Measurements from ENCODE around the gene STARD10. TPM values are rescaled to one million over a fixed set of nuclear protein-coding genes. Genes with fewer than 3 reads are reported as not detected.

Gene STARD10
- total RNA-seq, 2 experiments from 2014 or later = 10.4 to 12.9 TPM

DNA sequence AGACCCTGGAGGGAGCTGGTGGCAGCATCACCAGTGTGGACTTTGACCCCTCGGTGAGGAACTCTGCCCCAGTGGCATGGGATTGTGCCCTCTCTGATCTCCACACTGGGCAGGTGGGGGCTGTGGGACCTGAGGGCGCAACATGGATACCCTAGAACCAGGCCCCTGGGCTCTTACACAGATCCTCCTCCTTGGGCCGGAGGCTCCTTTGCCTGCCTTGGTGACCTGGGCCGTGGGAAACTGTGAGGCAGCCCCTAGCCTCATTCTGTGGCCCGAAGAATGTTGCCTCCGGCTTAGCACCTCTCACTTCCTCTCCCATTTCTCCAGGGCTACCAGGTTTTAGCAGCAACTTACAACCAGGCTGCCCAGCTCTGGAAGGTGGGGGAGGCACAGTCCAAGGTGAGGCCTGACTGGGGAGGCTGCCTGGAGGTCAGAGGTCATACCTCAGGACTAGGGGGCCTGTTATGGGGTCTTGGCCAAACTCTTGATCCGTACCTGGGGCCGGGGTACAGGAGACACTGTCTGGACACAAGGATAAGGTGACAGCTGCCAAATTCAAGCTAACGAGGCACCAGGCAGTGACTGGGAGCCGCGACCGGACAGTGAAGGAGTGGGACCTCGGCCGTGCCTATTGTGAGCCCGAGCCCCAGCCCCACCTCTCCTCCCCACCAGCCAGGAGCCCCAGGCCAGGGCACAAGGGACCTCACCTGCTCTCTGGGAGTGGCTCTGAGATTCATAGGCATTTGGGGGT is 32.5 kb upstream of the STARD10 start:
- no peak for DNase-seq (ENCODE audit: low spot score)
- ChIA-PET POLR2A (no interaction called here), CTCF (ENCODE audit: unreplicated experiment) (no interaction called here)
- Histone ChIP-seq H3K4me2 (ENCODE audit: low read length) (no peak overlapping the region), H3K36me3 (ENCODE audit: insufficient read depth, low read length) (peaks cover 91% of the 10 kb centered on the region), H3K27ac (ENCODE audit: low read depth, low read length, poor library complexity, severe bottlenecking) (no peak overlapping the region), H4K20me1 (ENCODE audit: insufficient read depth, low read length) (no peaks in the 10 kb centered on the region), H3K9me3 (ENCODE audit: low read length) (no peaks in the 10 kb centered on the region), H2AFZ (ENCODE audit: low read length) (no peak overlapping the region), H3K79me2 (ENCODE audit: insufficient read depth, low read depth, low read length) (no peaks in the 10 kb centered on the region), H3K9me2 (ENCODE audit: insufficient read depth, low read length) (no peaks in the 10 kb centered on the region), H3K4me3 (ENCODE audit: low read depth, low read length, poor library complexity, severe bottlenecking) (no peak overlapping the region), H3K4me1 (ENCODE audit: insufficient read depth, low read length, poor library complexity, severe bottlenecking) (peaks cover 22% of the 10 kb centered on the region)
- intact Hi-C loops (cut with micrococcal nuclease; ENCODE audit: unreplicated experiment) = no loop called here
- TF ChIP-seq, protein P1, sequence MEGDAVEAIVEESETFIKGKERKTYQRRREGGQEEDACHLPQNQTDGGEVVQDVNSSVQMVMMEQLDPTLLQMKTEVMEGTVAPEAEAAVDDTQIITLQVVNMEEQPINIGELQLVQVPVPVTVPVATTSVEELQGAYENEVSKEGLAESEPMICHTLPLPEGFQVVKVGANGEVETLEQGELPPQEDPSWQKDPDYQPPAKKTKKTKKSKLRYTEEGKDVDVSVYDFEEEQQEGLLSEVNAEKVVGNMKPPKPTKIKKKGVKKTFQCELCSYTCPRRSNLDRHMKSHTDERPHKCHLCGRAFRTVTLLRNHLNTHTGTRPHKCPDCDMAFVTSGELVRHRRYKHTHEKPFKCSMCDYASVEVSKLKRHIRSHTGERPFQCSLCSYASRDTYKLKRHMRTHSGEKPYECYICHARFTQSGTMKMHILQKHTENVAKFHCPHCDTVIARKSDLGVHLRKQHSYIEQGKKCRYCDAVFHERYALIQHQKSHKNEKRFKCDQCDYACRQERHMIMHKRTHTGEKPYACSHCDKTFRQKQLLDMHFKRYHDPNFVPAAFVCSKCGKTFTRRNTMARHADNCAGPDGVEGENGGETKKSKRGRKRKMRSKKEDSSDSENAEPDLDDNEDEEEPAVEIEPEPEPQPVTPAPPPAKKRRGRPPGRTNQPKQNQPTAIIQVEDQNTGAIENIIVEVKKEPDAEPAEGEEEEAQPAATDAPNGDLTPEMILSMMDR (conservative IDR thresholded peaks at IDR 0.05; ENCODE audit: low read length) = no peak
- no peak for TF ChIP-seq EZH2phosphoT487 (IDR thresholded peaks at IDR 0.05; ENCODE audit: borderline replicate concordance, low read depth, low read length)
- BruUV-seq (replicated peaks) = no TSS peak

DNA sequence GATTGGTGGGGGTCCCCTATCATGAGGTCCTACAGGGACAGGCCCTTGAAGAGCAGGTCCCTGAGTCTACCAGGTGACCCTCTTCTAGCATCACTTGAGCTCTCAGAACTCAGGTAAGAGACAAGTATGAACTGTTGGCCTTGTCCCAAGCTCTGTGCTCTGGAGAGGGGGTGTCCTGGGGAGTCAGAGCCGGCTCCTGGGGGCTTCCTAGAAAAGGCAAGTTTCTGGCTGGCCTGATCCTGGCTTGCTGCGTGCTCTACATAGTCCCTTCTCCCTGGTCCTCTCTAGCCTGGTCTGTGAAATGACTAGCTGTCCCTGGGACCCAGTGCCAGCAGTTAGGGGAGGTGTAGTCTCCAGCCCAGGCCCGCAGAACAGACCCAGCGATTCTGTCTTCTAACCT is 31.8 kb upstream of the STARD10 start:
- no peaks in the 10 kb centered on the region for H3K9me3 ChIP-seq (ENCODE audit: low read length)
- CTCF ChIA-PET (ENCODE audit: unreplicated experiment) = no interaction called here
- BruUV-seq (replicated peaks) = no TSS peak
- no peak overlapping the region for H3K4me2 ChIP-seq (ENCODE audit: low read length)
- no peak overlapping the region for H2AFZ ChIP-seq (ENCODE audit: low read length)
- POLR2A ChIA-PET = no interaction called here
- intact Hi-C loops (cut with micrococcal nuclease; ENCODE audit: unreplicated experiment) = no loop called here
- H3K27ac ChIP-seq (ENCODE audit: low read depth, low read length, poor library complexity, severe bottlenecking) = no peak overlapping the region
- no peak overlapping the region for H3K4me3 ChIP-seq (ENCODE audit: low read depth, low read length, poor library complexity, severe bottlenecking)
- H3K79me2 ChIP-seq (ENCODE audit: insufficient read depth, low read depth, low read length) = no peaks in the 10 kb centered on the region
- H3K36me3 ChIP-seq (ENCODE audit: insufficient read depth, low read length) = peaks cover 91% of the 10 kb centered on the region
- H4K20me1 ChIP-seq (ENCODE audit: insufficient read depth, low read length) = no peaks in the 10 kb centered on the region
- H3K4me1 ChIP-seq (ENCODE audit: insufficient read depth, low read length, poor library complexity, severe bottlenecking) = peaks cover 22% of the 10 kb centered on the region
- H3K9me2 ChIP-seq (ENCODE audit: insufficient read depth, low read length) = no peaks in the 10 kb centered on the region
- no peak for TF ChIP-seq EZH2phosphoT487 (IDR thresholded peaks at IDR 0.05; ENCODE audit: borderline replicate concordance, low read depth, low read length)
- TF ChIP-seq, protein P1 (conservative IDR thresholded peaks at IDR 0.05; ENCODE audit: low read length) = no peak
- no peak for DNase-seq (ENCODE audit: low spot score)

DNA sequence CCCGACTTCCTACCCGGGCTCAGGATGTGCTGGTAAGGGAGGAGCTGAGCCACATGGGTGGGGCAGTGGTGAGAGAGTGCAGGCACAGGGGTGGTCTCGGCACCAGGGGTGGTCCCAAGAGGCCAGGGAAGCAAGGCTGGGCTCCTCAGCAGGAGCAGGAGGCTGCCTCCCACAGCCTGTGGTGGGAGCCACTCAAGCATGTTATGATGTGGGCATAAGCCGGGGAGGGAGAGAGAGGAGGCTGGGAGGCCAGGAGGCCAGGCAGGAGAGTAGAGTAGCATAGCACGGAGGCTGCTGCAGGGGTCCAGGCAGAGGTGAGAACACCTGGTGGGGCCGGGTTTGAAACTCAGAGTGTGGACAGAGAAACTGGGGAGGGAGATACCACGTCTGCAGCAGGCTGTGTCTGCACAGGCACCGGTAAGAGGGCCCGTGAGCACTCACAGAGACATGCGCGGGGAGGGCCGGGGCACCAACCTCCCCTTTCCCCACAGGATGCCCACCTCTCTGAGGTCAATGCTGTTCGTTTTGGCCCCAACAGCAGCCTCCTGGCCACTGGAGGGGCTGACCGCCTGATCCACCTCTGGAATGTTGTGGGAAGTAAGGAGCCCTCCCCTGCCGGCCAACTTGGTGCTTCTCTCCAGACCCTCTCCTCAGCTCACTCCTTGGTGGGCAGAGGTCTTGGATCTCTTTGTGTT is 31.1 kb upstream of the STARD10 start:
- POLR2A ChIA-PET = no interaction called here
- TF ChIP-seq EZH2phosphoT487 (IDR thresholded peaks at IDR 0.05; ENCODE audit: borderline replicate concordance, low read depth, low read length) = no peak
- TF ChIP-seq, protein P1 (conservative IDR thresholded peaks at IDR 0.05; ENCODE audit: low read length) = no peak
- Histone ChIP-seq H3K4me2 (ENCODE audit: low read length) (no peak overlapping the region), H3K36me3 (ENCODE audit: insufficient read depth, low read length) (peaks cover 91% of the 10 kb centered on the region), H3K4me3 (ENCODE audit: low read depth, low read length, poor library complexity, severe bottlenecking) (no peak overlapping the region), H2AFZ (ENCODE audit: low read length) (no peak overlapping the region), H4K20me1 (ENCODE audit: insufficient read depth, low read length) (no peaks in the 10 kb centered on the region), H3K9me3 (ENCODE audit: low read length) (no peaks in the 10 kb centered on the region), H3K4me1 (ENCODE audit: insufficient read depth, low read length, poor library complexity, severe bottlenecking) (peaks cover 22% of the 10 kb centered on the region), H3K27ac (ENCODE audit: low read depth, low read length, poor library complexity, severe bottlenecking) (no peak overlapping the region), H3K9me2 (ENCODE audit: insufficient read depth, low read length) (no peaks in the 10 kb centered on the region), H3K79me2 (ENCODE audit: insufficient read depth, low read depth, low read length) (no peaks in the 10 kb centered on the region)
- CTCF ChIA-PET (ENCODE audit: unreplicated experiment) = no interaction called here
- intact Hi-C loops (cut with micrococcal nuclease; ENCODE audit: unreplicated experiment) = loop anchor here (1.0 kb wide), 1 partner anchor 24 kb away; no protein-coding TSS in a partner anchor
- no TSS peak for BruUV-seq (replicated peaks)
- DNase-seq (ENCODE audit: low spot score) = no peak

All from OCI-LY7 (cell line).